HepG2 (cell line): ENCODE data around the gene UTF1. TPM values are rescaled to one million over a fixed set of nuclear protein-coding genes. Genes with fewer than 3 reads are reported as not detected.

ENCODE experiments used
- ATAC-seq: fragments of 200-7000 bp; cut with Tn5 transposase; 3 replicates; pipeline ENCODE4 v1.9.1; 2020; ENCODE audit warnings: mild to moderate bottlenecking, moderate library complexity
- BruUV-seq: library from RNA; stranded (reverse); fragments of 400-500 nt; replicated peaks from 2 replicates; lab custom pipeline; 2021; lab: Mats Ljungman, UMichigan
- CTCF ChIA-PET: fragments of 300-600 bp; formaldehyde crosslinking; extraction: SDS; loops from one replicate; lab custom pipeline; 2021; ENCODE audit warnings: low total read pairs, inconsistent platforms, low intra/inter-chr PET ratio; lab: Yijun Ruan, JAX
- POLR2A ChIA-PET: fragments of 350-600 bp; sonication (Branson Sonifier 250); formaldehyde crosslinking; loops from one replicate; lab custom pipeline; 2020; ENCODE audit warnings: antibody characterized with exemption, inconsistent platforms; lab: Yijun Ruan, JAX
- DNase-seq: peaks from one replicate; pipeline ENCODE4 v3.0.0-alpha.2; 2015; ENCODE audit warnings: low spot score
- FAIRE-seq: peaks from 3 replicates; lab custom pipeline; 2011; peaks lifted over from hg19 to GRCh38; lab: Jason Lieb, UNC
- H2AFZ ChIP-seq: one replicate; pipeline ENCODE4 v1.6.1; 2011; ENCODE audit warnings: low read length, inconsistent platforms
- H3K27ac ChIP-seq: fragments of 300-600 bp; 3 replicates; pipeline ENCODE4 v1.8.0; 2011; ENCODE audit warnings: mixed run types, mild to moderate bottlenecking, mixed read lengths, low read length, inconsistent platforms; ENCODE audit not compliant: insufficient read depth; ENCODE audit errors: extremely low read length
- H3K27me3 ChIP-seq, 2 experiments: fragments of 200-600 bp in 1 of 2; 2 replicates in 1 of 2; 3 replicates in 1 of 2; pipeline versions ENCODE4 v1.6.0 to v1.8.0; 2011; ENCODE audit warnings: low read length in 2 of 2, mild to moderate bottlenecking in 2 of 2, moderate library complexity in 2 of 2, inconsistent platforms in 1 of 2; ENCODE audit not compliant: insufficient read depth in 2 of 2, control insufficient read depth in 1 of 2
- H3K36me3 ChIP-seq, 2 experiments: fragments of 200-600 bp in 1 of 2; replicated peaks in 1 of 2; 2 replicates in 1 of 2; 3 replicates in 1 of 2; pipeline versions ENCODE4 v1.5.1 to v1.8.0; 2011; ENCODE audit warnings: low read length in 2 of 2, inconsistent platforms in 1 of 2; ENCODE audit not compliant: insufficient read depth in 2 of 2, control insufficient read depth in 1 of 2
- H3K4me1 ChIP-seq: 2 replicates; pipeline ENCODE4 v1.5.1; 2012; ENCODE audit warnings: low read length, inconsistent platforms; ENCODE audit not compliant: insufficient read depth
- H3K4me2 ChIP-seq: 2 replicates; pipeline ENCODE4 v1.6.0; 2011; ENCODE audit warnings: low read depth, low read length, inconsistent platforms
- H3K4me3 ChIP-seq, 3 experiments: fragments of 200-600 bp in 1 of 3; sonication (generic), shearing (Covaris generic) in 1 of 3; replicated peaks in 1 of 3; 2 replicates each; pipeline ENCODE4 v1.5.1; 2011 to 2016; ENCODE audit warnings: low read length in 3 of 3, inconsistent platforms in 2 of 3, low read depth in 2 of 3, mild to moderate bottlenecking in 2 of 3, control low read depth in 1 of 3, mixed read lengths in 1 of 3; ENCODE audit not compliant: insufficient read depth in 1 of 3
- H3K79me2 ChIP-seq: one replicate; pipeline ENCODE4 v1.6.1; 2011; ENCODE audit warnings: low read length, inconsistent platforms; ENCODE audit not compliant: insufficient read depth
- H3K9ac ChIP-seq: 2 replicates; pipeline ENCODE4 v1.6.0; 2011; ENCODE audit warnings: mild to moderate bottlenecking, low read depth, low read length, inconsistent platforms; ENCODE audit not compliant: insufficient read depth
- H3K9me3 ChIP-seq: 2 replicates; pipeline ENCODE4 v1.5.1; 2012; ENCODE audit warnings: mild to moderate bottlenecking, low read length
- H4K20me1 ChIP-seq: 2 replicates; pipeline ENCODE4 v1.6.0; 2011; ENCODE audit warnings: inconsistent platforms, mild to moderate bottlenecking, low read length, moderate library complexity; ENCODE audit not compliant: insufficient read depth
- ATF1 ChIP-seq: IDR thresholded peaks from 2 replicates; pipeline ENCODE4 v1.6.1; 2016; ENCODE audit warnings: mild to moderate bottlenecking, control low read depth
- NR2F2 ChIP-seq: IDR thresholded peaks from 2 replicates; pipeline ENCODE4 v1.6.1; 2012; ENCODE audit warnings: low read depth, inconsistent platforms, borderline replicate concordance
- PRDM4 ChIP-seq: sonication (generic); formaldehyde crosslinking; IDR thresholded peaks from 2 replicates; pipeline ENCODE4 v1.9.0; 2021; ENCODE audit warnings: missing genetic modification reagents, borderline replicate concordance
- ZBTB43 ChIP-seq: sonication (generic); formaldehyde crosslinking; conservative IDR thresholded peaks from 2 replicates; pipeline ENCODE4 v1.4.0; 2020; ENCODE audit warnings: missing genetic modification reagents
- WGBS: methylation state at CpG from one replicate; pipeline ENCODE4 v1.1.6; 2017; ENCODE audit warnings: low lambda C conversion rate; 5-methylcytosine and 5-hydroxymethylcytosine counted together
- in situ Hi-C: cut with HindIII; loops from 2 replicates; pipeline ENCODE4 v1.10.0; 2017; ENCODE audit warnings: low pct_unique_long_range_greater_than_20kb; ENCODE audit not compliant: extremely low pct_ligation_motif_present
- intact Hi-C: fragments of 100-400 bp; cut with micrococcal nuclease; formaldehyde crosslinking; loops from one replicate; pipeline ENCODE4 v1.10.0; 2022; ENCODE audit not compliant: unreplicated experiment
- polyA plus RNA-seq, 8 experiments: library from polyadenylated mRNA; depleted of rRNA in 3 of 8; stranded (reverse) in 7 of 8; unstranded in 1 of 8; fragments of >200 nt; fragmentation: Illumina TruSeq in 4 of 8; extraction: Trizol in 4 of 8; gene quantifications; 2 replicates each; pipeline versions ENCODE4 v1.2.1 to v1.2.3, GENCODE V29; 2011 to 2016; ENCODE audit warnings: low read depth in 4 of 8, missing spikeins in 1 of 8, mixed read lengths in 1 of 8; ENCODE audit not compliant: insufficient read depth in 1 of 8
- total RNA-seq, 5 experiments: library from RNA; depleted of rRNA; stranded (reverse); fragments of >200 nt; fragmentation: Illumina TruSeq; extraction: Trizol; gene quantifications; 2 replicates each; pipeline ENCODE4 v1.2.3, GENCODE V29; 2016; ENCODE audit warnings: low read depth in 1 of 5
- TF ChIP-seq, protein P1 (sequence below): sonication (generic); formaldehyde crosslinking; IDR thresholded peaks from 2 replicates; pipeline ENCODE4 v1.5.1; 2020; ENCODE audit warnings: missing genetic modification reagents, mild to moderate bottlenecking, borderline replicate concordance

Gene UTF1
- total and polyA plus RNA-seq, 2 of the 13 experiments (the other 11 are each of a cell fraction or from before 2014, with no cell fraction given), result not detected

GRCh38 chr10:133187906-133188681 is 41.9 kb upstream of the UTF1 start:
- Histone ChIP-seq H3K27me3 (peaks cover 10 to 38% of the 10 kb centered on the region in 2 experiments; a peak in 4 of 5 replicates), H3K9me3 (no peaks in the 10 kb centered on the region), H3K79me2 (no peaks in the 10 kb centered on the region), H4K20me1 (no peaks in the 10 kb centered on the region), H3K36me3 (no peaks in the 10 kb centered on the region), H3K4me2 (no peak overlapping the region), H3K4me3 (no peak overlapping the region), H3K9ac (no peak overlapping the region), H2AFZ (no peak overlapping the region), H3K27ac (no peak overlapping the region), H3K4me1 (peaks cover 10% of the 10 kb centered on the region; the same call in 1 of the 2 replicates)
- WGBS, result 59% methylated on average over 15 of the region's 38 CpGs
- in situ Hi-C loops (no loop called here), intact Hi-C loops (no loop called here)
- no TSS peak for BruUV-seq
- FAIRE-seq (no peak), ATAC-seq (no peak; the same call in 2 of the 3 replicates), DNase-seq (no peak)
- ChIA-PET CTCF (no interaction called here), POLR2A (no interaction called here)
- TF ChIP-seq NR2F2 (no peak), ZBTB43 (CRISPR knock-in tag) (no peak), ATF1 (CRISPR knock-in tag) (no peak), PRDM4 (CRISPR knock-in tag) (no peak)
- TF ChIP-seq, protein P1, sequence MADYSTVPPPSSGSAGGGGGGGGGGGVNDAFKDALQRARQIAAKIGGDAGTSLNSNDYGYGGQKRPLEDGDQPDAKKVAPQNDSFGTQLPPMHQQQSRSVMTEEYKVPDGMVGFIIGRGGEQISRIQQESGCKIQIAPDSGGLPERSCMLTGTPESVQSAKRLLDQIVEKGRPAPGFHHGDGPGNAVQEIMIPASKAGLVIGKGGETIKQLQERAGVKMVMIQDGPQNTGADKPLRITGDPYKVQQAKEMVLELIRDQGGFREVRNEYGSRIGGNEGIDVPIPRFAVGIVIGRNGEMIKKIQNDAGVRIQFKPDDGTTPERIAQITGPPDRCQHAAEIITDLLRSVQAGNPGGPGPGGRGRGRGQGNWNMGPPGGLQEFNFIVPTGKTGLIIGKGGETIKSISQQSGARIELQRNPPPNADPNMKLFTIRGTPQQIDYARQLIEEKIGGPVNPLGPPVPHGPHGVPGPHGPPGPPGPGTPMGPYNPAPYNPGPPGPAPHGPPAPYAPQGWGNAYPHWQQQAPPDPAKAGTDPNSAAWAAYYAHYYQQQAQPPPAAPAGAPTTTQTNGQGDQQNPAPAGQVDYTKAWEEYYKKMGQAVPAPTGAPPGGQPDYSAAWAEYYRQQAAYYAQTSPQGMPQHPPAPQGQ (CRISPR knock-in tag), result no peak
